ENCODE data around the gene RICTOR.
"Not testable (repeated sequence)": the region's sequence is repeated elsewhere in the genome, so short reads cannot be mapped to it uniquely, and the experiment has no call there.

Gene RICTOR

DNA sequence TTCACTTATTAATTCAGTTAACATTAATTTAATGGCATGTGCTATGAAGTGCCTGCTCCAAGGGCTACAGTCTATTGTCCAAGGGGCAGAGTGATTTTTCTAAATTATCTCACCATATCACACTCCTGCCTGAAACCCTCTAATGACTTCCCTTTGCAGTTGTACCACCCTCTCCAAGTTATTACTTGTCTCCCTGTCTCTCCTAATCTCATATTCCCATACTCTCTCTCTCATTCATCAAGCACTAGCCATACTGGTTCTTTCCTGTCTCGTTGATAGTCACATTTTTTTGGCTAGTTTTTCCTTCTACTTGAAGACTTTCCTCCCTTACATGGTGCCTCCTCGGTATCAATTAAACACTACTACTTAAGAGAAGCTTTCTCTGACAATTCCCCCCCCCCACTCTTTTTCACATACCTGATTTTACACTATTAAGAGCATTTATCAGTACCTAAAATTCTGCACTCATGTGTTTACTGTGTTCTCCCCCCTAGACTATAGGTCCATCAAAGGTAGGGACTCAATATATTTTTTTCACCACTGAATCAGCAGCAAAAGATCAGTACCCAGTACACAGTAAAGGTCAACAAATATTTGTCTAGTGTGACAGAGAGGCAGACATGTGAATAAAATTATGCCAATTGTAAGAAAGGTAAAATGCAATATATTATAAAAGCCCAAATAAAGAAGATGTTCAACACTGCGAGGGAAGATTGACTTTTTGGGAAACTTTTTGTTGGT is 19.0 kb downstream of the RICTOR start:
- no peak for DNase-seq

DNA sequence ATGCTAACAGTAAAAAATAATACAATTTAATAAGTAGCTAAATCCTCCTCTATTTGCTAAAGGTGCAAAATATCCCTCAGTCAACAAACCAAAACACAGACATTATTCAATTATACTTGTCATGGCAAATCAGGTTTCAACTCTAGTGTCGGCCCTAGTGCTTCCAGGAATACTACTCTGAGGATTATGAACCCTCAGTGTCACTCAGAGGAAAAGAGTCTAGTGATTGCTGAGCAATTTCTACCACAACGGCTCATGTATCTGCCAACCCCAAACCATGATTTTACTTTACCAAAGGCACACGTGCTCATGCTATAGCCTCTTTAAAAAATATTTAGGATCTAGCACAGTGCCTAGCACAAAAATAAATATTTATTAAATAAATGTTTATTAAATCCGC is 21.0 kb downstream of the RICTOR start:
- DNase-seq = no peak

GRCh38 chr5:39052141-39052540 is 22.1 kb downstream of the RICTOR start:
- no peak for DNase-seq

- DNase-seq = no peak
Observed at GRCh38 chr5:39049315-39049714, 24.9 kb downstream of the RICTOR start.

DNA sequence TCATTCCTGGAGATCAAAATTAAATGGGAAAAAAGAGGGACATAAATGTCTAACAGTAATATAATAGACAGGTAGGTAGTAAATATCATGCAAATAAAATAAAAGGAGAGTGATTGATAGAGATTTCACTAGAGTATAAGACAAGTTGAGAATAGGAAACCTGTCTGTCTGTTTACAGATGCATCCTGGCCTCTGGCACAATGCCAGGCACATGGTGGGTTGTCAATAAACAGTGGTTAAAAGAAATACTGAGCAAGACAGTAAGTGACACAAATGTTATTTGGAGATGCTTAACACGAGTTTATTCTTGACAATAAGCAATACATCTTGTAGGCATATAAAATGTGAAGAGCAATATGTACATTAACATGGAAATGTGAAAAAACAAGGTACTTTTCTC is 33.3 kb downstream of the RICTOR start:
- no peak for DNase-seq

DNA sequence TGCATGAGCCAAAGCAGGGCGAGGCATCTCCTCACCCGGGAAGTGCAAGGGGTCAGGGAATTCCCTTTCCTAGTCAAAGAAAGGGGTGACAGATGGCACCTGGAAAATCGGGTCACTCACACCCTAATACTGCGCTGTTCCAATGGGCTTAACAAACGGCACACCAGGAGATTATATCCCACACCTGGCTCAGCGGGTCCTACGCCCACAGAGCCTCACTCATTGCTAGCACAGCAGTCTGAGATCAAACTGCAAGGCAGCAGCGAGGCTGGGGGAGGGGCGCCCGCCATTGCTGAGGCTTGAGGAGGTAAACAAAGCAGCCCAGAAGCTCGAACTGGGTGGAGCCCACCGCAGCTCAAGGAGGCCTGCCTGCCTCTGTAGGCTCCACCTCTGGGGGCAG is 39.7 kb downstream of the RICTOR start:
- DNase-seq = not testable (repeated sequence)

DNA sequence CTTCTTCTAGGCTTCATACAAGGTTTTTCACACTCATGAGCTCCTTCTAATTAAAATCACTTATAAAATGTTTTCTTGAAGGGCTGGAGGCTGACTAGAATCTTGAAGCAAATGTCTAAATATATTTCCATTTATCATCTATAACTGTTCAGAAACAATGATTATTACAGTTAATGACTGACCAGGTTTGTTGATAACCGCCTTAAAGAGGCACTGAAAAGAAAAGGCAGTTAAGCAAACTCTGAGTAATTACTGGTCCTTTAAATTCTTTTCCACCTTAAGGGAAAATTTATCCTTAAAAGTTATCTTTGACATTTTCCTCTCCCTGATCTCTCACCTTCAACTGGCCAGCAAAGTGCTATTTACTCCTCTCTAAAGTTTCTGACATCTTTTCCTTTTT is 43.2 kb downstream of the RICTOR start:
- no peak for DNase-seq

DNA sequence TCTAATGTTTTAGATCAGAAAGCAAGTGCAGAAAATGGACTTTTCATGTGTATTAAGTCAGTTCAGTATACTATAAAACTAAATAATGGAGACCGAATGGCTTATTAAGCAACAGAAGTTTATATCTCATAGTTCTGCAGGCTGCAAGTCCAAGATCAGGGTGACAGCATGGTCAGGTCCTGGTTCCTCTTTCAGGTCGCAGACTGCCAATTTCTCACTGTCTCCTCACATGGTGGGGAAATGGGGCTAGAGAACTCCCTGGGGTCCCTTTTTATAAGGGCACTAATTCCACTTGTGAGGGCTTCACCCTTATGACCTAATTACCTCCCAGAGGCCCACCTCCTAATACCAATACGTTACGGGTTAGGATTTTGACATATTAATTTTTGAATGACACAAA is 48.7 kb downstream of the RICTOR start:
- no peak for DNase-seq

GRCh38 chr5:39024884-39025283 is 49.3 kb downstream of the RICTOR start:
- no peak for DNase-seq

GRCh38 chr5:39024005-39024404 is 50.2 kb downstream of the RICTOR start:
- DNase-seq = no peak

DNA sequence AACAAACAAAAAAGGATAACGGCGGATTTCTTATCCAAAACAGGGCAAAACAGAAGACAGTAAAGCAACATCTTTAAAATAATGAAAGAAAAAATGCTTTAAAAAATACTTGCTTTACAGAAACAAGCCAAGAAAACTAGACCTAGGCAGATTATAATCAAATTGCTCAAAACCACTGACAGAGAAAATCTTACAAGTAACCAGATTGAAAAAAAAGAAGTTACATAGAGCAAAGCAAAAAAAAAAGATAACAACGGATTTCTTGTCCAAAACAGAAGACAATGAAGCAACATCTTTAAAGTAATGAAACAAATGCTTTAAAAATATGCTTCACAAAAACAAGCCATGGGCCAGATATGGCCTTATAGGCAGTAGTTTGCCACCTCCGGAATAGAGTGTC is 51.1 kb downstream of the RICTOR start:
- no peak for DNase-seq

- no peak for DNase-seq
Observed at GRCh38 chr5:39022151-39022550, 52.0 kb downstream of the RICTOR start.

GRCh38 chr5:39021413-39021812 is 52.8 kb downstream of the RICTOR start:
- DNase-seq = no peak

DNA sequence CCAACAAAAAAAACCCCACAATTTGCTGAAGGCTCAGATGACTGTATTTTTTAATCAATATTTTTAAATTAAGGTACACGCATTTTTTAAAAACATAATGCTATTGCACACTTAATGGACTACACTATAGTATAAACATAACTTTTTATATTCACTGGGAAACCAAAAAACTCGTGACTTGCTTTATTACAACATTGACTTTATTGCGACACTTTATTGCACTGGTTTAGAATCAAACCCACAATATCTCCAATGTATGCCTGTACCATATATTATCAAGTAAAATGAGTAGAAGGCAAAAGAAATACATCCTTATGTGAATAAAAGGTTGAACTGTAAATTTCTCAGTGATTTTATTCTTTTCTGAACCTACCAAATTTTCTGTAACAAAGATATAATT is 53.7 kb downstream of the RICTOR start:
- DNase-seq = no peak

DNA sequence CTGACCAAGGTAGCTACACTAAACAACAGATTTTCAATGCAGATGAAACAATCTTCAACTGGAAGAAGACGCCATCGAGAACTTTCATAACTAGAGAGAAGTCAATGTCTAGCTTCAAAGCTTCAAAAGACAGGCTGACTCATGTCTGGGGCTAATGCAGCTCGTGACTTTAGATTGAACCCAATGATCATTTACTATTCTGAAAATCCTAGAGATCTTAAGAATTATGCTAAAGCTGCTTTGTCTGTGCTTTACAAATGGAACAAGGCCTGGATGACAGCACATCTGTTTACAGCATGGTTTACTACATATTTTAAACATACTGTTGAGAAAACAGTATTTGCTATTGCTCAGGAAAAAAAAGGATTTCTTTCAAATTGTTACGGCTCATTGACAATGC is 54.9 kb downstream of the RICTOR start:
- DNase-seq = no peak

DNA sequence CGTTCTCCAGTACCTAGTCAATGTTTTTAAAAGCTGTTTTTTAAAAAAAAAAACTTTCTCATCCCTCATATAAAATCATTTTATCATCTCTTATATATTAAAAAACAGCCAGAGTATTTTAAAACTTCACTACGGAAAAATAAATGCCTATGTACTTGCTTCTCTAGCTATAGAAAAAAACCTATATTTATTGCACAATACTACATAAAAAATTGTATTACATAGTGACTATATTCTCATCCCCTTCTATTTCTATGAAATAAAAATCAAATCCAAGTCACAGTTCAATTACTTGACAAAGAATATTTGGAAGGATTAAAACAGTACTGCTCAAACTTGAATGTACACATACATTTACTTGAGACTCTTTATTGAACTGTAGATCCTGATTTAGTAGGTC is 56.7 kb downstream of the RICTOR start:
- DNase-seq = no peak

- no peak for DNase-seq
Observed at GRCh38 chr5:39016587-39017275, 57.5 kb downstream of the RICTOR start.

DNA sequence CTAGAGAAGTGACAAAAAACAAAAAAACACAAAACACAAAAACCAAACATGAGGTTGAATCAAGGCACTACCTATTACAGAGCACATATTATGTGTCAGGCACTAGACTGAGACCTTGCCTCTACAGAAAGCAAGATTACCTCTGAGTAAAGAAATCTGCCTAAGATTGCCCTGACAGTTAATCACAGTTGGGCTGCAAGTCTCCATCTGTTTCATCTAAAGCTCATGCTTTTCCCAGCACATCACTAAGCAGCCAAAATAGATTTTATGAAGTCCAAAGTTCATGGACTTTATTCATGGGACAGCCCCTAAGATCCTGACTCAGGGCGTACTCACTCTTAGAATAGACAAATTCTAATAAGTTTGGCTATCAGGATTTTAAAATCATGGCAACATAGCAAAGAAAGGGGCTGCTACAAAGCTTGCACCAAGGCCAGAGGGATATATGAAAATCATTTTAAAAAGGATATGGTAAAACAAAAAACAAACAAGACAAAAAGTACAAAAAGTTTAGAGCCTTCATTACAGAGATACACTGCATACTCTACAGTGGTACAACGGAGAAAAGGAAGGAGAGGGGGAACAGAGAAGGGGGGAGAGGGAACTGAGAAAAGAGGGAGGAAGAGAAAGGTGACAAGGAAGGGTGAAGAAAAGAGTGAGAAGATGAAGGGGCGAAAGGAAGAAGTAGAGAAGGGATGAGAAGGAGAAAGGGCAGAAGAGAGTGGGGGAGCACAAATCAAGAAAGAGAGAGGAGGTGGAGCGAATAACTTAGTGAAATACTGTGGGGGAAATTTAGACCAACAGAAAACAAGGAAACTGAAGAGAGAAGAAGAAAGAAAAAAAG is 58.2 kb downstream of the RICTOR start:
- DNase-seq = no peak

DNA sequence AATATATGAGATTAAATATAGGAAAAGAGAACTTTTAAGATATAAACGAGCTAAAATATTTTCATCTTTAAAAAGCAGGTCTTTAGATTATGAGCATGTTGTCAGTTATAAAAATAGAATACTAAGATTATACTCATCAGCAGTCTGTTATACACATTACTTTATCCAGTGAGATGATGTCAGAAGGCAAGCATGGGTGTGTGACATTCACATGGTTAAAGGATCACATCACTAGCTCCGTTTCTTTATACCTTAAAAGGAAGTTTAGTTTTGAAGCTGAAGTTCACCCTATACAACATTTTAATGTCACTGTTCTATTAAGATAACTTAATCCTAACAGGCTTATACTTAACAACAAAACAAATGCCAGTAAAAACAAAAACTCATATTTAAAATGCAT is 59.6 kb downstream of the RICTOR start:
- no peak for DNase-seq

GRCh38 chr5:39013938-39014337 is 60.3 kb downstream of the RICTOR start:
- DNase-seq = no peak

DNA sequence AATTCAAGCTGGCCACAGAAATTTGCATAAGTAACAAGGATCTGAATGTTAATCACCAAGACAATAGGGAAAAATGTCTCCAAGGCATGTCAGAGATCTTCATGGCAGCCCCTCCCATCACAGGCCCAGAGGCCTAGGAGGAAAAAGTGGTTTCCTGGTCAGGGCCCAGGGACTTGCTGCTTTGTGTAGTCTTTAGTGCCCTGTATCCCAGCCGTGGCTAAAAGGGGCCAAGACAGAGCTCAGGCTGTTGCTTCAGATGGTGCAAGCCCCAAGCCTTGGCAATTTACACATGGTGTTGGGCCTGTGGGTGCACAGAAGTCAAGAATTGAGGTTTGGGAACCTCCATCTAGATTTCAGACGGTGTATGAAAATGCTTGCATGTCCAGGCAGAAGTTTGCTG is 63.2 kb downstream of the RICTOR start:
- DNase-seq = not testable (repeated sequence)

DNA sequence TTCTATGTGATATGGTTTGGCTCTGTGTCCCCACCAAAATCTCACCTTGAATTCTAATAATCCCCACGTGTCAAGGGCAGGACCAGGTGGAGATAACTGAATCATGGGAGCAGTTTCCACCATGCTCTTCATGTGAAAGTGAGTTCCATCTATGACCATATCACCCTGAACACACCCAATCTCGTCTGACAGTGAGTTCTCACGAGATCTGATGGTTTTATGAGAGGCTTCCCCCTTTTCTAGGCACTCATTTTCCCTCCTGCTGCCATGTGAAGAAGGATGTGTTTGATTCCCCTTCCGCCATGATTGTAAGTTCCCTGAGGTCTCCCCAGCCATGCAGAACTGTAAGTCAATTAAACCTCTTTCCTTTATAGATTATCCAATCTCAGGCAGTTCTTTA is 64.2 kb downstream of the RICTOR start:
- no peak for DNase-seq

DNA sequence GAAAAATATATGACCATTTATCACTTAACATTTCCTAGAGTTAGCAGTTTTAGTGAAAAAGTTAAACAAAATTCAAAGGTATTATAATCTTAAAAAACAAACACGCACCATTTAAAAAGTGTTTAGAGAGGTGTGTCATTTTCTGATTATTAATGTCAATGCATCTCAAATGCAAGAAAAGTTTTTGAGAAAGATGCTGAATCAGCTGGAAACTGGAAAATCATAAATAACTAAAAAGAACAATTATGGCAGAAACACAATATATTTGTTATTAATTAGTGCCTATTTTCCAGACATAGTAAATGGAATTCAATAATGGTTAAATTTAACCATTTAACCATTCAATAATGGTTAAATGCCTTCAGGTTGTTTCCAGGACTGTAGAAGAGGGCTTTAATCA is 64.9 kb downstream of the RICTOR start:
- DNase-seq = no peak

GRCh38 chr5:39006650-39007049 is 67.5 kb downstream of the RICTOR start:
- no peak for DNase-seq

Measured in NCI-H774 (cell line).